Measurements from ENCODE around the gene EHBP1L1. TPM values are rescaled to one million over a fixed set of nuclear protein-coding genes. Genes with fewer than 3 reads are reported as not detected.

The EHBP1L1 gene
- polyA plus RNA-seq, 1 donor from 2014 or later, result 18.3 TPM

DNA sequence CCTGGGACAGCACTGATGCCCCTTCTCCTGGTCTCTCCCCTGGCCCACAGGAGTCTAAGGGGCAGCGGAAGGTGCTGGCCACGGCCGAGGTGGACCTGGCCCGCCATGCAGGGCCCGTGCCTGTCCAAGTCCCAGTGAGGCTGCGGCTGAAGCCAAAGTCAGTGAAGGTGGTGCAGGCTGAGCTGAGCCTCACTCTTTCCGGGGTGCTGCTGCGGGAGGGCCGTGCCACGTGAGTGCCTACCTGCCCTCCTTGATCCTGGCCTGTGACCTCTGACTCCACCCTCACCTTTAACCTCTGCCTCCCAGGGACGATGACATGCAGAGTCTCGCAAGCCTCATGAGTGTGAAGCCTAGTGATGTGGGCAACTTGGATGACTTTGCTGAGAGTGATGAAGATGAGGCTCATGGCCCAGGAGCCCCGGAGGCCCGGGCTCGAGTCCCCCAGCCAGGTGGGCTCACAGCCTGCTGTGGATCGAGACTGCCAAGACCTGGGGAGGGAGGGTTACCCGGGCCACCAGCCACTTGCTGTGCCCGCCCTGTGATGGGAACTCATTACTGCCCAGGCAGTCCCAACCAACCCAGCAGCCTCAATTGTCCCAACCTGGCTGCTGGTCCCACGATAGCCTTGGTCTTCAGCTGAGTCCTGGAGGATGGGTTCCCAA lies 4.3 kb downstream of the EHBP1L1 start:
- H2AFZ ChIP-seq (ENCODE audit: low read depth, low read length), result no peak overlapping the region
- no peak overlapping the region for H3K4me2 ChIP-seq (ENCODE audit: low read length)
- H3K27me3 ChIP-seq (ENCODE audit: insufficient read depth, low read depth, low read length), result peaks cover 16% of the 10 kb centered on the region
- no peaks in the 10 kb centered on the region for H3K9me2 ChIP-seq (ENCODE audit: insufficient read depth, low read length)
- no peak overlapping the region for H3K4me3 ChIP-seq (ENCODE audit: low read length)
- H3K9ac ChIP-seq (ENCODE audit: low read length), result no peak overlapping the region
- TF ChIP-seq, protein P1, sequence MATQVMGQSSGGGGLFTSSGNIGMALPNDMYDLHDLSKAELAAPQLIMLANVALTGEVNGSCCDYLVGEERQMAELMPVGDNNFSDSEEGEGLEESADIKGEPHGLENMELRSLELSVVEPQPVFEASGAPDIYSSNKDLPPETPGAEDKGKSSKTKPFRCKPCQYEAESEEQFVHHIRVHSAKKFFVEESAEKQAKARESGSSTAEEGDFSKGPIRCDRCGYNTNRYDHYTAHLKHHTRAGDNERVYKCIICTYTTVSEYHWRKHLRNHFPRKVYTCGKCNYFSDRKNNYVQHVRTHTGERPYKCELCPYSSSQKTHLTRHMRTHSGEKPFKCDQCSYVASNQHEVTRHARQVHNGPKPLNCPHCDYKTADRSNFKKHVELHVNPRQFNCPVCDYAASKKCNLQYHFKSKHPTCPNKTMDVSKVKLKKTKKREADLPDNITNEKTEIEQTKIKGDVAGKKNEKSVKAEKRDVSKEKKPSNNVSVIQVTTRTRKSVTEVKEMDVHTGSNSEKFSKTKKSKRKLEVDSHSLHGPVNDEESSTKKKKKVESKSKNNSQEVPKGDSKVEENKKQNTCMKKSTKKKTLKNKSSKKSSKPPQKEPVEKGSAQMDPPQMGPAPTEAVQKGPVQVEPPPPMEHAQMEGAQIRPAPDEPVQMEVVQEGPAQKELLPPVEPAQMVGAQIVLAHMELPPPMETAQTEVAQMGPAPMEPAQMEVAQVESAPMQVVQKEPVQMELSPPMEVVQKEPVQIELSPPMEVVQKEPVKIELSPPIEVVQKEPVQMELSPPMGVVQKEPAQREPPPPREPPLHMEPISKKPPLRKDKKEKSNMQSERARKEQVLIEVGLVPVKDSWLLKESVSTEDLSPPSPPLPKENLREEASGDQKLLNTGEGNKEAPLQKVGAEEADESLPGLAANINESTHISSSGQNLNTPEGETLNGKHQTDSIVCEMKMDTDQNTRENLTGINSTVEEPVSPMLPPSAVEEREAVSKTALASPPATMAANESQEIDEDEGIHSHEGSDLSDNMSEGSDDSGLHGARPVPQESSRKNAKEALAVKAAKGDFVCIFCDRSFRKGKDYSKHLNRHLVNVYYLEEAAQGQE (IDR thresholded peaks at IDR 0.05; ENCODE audit: borderline replicate concordance), result no peak
- TF ChIP-seq TAF1 (IDR thresholded peaks at IDR 0.05; ENCODE audit: low read depth) (no peak), EZH2 (IDR thresholded peaks at IDR 0.05; ENCODE audit: borderline replicate concordance, insufficient read depth, low read length, poor library complexity, severe bottlenecking) (no peak), MXI1 (conservative IDR thresholded peaks at IDR 0.05; ENCODE audit: poor library complexity, severe bottlenecking) (no peak)
- H3K9me3 ChIP-seq (ENCODE audit: low read length), result no peaks in the 10 kb centered on the region
- no peaks in the 10 kb centered on the region for H3K36me3 ChIP-seq (ENCODE audit: insufficient read depth, low read length)
- no peak overlapping the region for H3K27ac ChIP-seq (ENCODE audit: low read length)
- H4K20me1 ChIP-seq (ENCODE audit: insufficient read depth), result peaks cover under 1% of the 10 kb centered on the region
- H3F3A ChIP-seq (ENCODE audit: insufficient read depth, low read length, poor library complexity, severe bottlenecking), result no peaks in the 10 kb centered on the region
- H3K79me2 ChIP-seq (replicated peaks; ENCODE audit: insufficient read depth, low read length), result peaks cover 5% of the 10 kb centered on the region

DNA sequence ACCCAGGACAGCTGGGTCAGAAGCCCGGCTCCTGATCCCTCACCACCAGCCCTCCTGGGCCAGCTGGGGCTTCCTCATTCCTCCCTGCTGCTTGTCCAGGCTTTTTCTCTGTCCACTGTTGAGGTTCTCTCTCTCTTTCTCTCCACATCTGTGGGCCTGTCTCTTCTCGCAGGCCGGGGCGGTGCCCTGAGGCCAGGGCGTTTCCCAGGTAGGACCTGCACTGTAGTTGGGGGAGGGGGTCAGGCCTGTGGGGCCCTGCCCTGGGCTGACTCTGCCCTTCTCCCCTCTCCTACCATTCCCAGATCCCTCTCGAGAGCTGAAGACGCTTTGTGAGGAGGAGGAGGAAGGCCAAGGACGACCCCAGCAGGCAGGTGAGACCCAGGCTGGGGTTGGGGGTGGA lies 4.9 kb downstream of the EHBP1L1 start:
- peaks cover 16% of the 10 kb centered on the region for H3K27me3 ChIP-seq (ENCODE audit: insufficient read depth, low read depth, low read length)
- no peak overlapping the region for H3K4me2 ChIP-seq (ENCODE audit: low read length)
- H3K9me2 ChIP-seq (ENCODE audit: insufficient read depth, low read length), result no peaks in the 10 kb centered on the region

More for the DNA sequence above, 4.9 kb downstream of the EHBP1L1 start:
- Histone ChIP-seq H3F3A (ENCODE audit: insufficient read depth, low read length, poor library complexity, severe bottlenecking) (no peaks in the 10 kb centered on the region), H3K79me2 (replicated peaks; ENCODE audit: insufficient read depth, low read length) (no peaks in the 10 kb centered on the region), H3K36me3 (ENCODE audit: insufficient read depth, low read length) (no peaks in the 10 kb centered on the region), H4K20me1 (ENCODE audit: insufficient read depth) (no peaks in the 10 kb centered on the region), H3K9me3 (ENCODE audit: low read length) (no peaks in the 10 kb centered on the region), H3K4me3 (ENCODE audit: low read length) (no peak overlapping the region), H2AFZ (ENCODE audit: low read depth, low read length) (no peak overlapping the region), H3K9ac (ENCODE audit: low read length) (no peak overlapping the region), H3K27ac (ENCODE audit: low read length) (no peak overlapping the region)
- no peak for TF ChIP-seq MXI1 (conservative IDR thresholded peaks at IDR 0.05; ENCODE audit: poor library complexity, severe bottlenecking)
- no peak for TF ChIP-seq SMC3 (conservative IDR thresholded peaks at IDR 0.05; ENCODE audit: poor library complexity)
- no peak for TF ChIP-seq TAF1 (IDR thresholded peaks at IDR 0.05; ENCODE audit: low read depth)
- no peak for TF ChIP-seq POLR2AphosphoS5 (IDR thresholded peaks at IDR 0.05)
- TF ChIP-seq, protein P2, sequence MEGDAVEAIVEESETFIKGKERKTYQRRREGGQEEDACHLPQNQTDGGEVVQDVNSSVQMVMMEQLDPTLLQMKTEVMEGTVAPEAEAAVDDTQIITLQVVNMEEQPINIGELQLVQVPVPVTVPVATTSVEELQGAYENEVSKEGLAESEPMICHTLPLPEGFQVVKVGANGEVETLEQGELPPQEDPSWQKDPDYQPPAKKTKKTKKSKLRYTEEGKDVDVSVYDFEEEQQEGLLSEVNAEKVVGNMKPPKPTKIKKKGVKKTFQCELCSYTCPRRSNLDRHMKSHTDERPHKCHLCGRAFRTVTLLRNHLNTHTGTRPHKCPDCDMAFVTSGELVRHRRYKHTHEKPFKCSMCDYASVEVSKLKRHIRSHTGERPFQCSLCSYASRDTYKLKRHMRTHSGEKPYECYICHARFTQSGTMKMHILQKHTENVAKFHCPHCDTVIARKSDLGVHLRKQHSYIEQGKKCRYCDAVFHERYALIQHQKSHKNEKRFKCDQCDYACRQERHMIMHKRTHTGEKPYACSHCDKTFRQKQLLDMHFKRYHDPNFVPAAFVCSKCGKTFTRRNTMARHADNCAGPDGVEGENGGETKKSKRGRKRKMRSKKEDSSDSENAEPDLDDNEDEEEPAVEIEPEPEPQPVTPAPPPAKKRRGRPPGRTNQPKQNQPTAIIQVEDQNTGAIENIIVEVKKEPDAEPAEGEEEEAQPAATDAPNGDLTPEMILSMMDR (IDR thresholded peaks at IDR 0.05; ENCODE audit: poor library complexity, severe bottlenecking), result no peak
- TF ChIP-seq EP300 (conservative IDR thresholded peaks at IDR 0.05; ENCODE audit: poor library complexity, severe bottlenecking), result no peak
- TF ChIP-seq EZH2 (IDR thresholded peaks at IDR 0.05; ENCODE audit: borderline replicate concordance, insufficient read depth, low read length, poor library complexity, severe bottlenecking), result no peak
- TF ChIP-seq, protein P1 (IDR thresholded peaks at IDR 0.05; ENCODE audit: borderline replicate concordance), result no peak
- TF ChIP-seq RAD21 (conservative IDR thresholded peaks at IDR 0.05), result no peak

All from neural cell (in vitro differentiated cells).